Transverse colon (tissue), 4 donors: Measurements from ENCODE around the gene PLCH1. TPM values are rescaled to one million over a fixed set of nuclear protein-coding genes. Genes with fewer than 3 reads are reported as not detected.
A peak's percentile ranks its signal among the peaks of the same experiment; 100 is the strongest.

ENCODE experiments used
- DNase-seq: peaks from one replicate; pipeline ENCODE4 v3.0.0-alpha.2; 2019
- H3K27ac ChIP-seq, 4 donors: fragments of 200-600 bp; sonication (generic); 2 replicates each; pipeline ENCODE4 v1.5.1; 2016 to 2018; ENCODE audit warnings: inconsistent platforms in 4 of 4
- H3K27me3 ChIP-seq: fragments of 200-600 bp; sonication (generic); 2 replicates; pipeline ENCODE4 v1.5.1; 2017; ENCODE audit warnings: inconsistent platforms
- H3K36me3 ChIP-seq, 4 donors: fragments of 200-600 bp; sonication (generic); 2 replicates each; pipeline ENCODE4 v1.5.1; 2017 to 2019; ENCODE audit warnings: inconsistent platforms in 4 of 4
- H3K4me1 ChIP-seq, 4 donors: fragments of 200-600 bp; sonication (generic); 2 replicates each; pipeline ENCODE4 v1.5.1; 2017 to 2020; ENCODE audit warnings: inconsistent platforms in 4 of 4
- H3K4me3 ChIP-seq, 4 donors: fragments of 200-600 bp; sonication (generic); 1 replicate in 1 of 4; 2 replicates in 3 of 4; pipeline versions ENCODE4 v1.5.1 to v1.6.1; 2017 to 2019; ENCODE audit warnings: inconsistent platforms in 4 of 4
- H3K9me3 ChIP-seq, 2 donors: fragments of 200-600 bp; sonication (generic); 2 replicates each; pipeline ENCODE4 v1.5.1; 2017 to 2019; ENCODE audit warnings: inconsistent platforms in 2 of 2
- CTCF ChIP-seq, 5 experiments: fragments of 200-600 bp in 3 of 5; fragments of 450-650 bp in 2 of 5; sonication (generic) in 3 of 5; IDR thresholded peaks; 1 replicate in 2 of 5; 2 replicates in 3 of 5; pipeline ENCODE4 v1.5.1; 2016 to 2017; ENCODE audit warnings: antibody characterized with exemption in 5 of 5, inconsistent platforms in 3 of 5, mild to moderate bottlenecking in 2 of 5, moderate library complexity in 1 of 5
- EP300 ChIP-seq: sonication (generic); formaldehyde crosslinking; IDR thresholded peaks from one replicate; pipeline ENCODE4 v1.6.1; 2017; ENCODE audit warnings: antibody characterized with exemption, low read depth
- POLR2A ChIP-seq: fragments of 450-650 bp; IDR thresholded peaks from one replicate; pipeline ENCODE4 v1.6.1; 2016; ENCODE audit warnings: antibody characterized with exemption, mild to moderate bottlenecking, moderate library complexity
- POLR2AphosphoS5 ChIP-seq, 3 donors: sonication (generic); formaldehyde crosslinking; IDR thresholded peaks; one replicate each; pipeline ENCODE4 v1.6.1; 2016; ENCODE audit warnings: antibody characterized with exemption in 3 of 3
- WGBS, 2 donors: methylation state at CpG; one replicate each; pipeline ENCODE4 v1.1.5; 2018; ENCODE audit warnings: low coverage in 1 of 2; 5-methylcytosine and 5-hydroxymethylcytosine counted together
- in situ Hi-C, 4 donors: fragments of 200-750 bp; cut with MboI; loops; one replicate each; pipeline versions ENCODE4 v1.15.0 to v1.15.1; 2017; ENCODE audit warnings: low sequenced_read_pairs in 3 of 4, low pct_ligation_motif_present in 1 of 4, low pct_unique_long_range_greater_than_20kb in 1 of 4
- intact Hi-C: fragments of 100-400 bp; cut with DNase I; formaldehyde crosslinking; loops from one replicate; pipeline ENCODE4 v1.15.1; 2023; ENCODE audit warnings: low total_unique reads
- total RNA-seq, 4 donors: library from RNA; depleted of rRNA; stranded (reverse); fragments of >200 nt; gene quantifications; one replicate each; pipeline ENCODE4 v1.1.0, GENCODE V29; 2016

The PLCH1 gene
- total RNA-seq, 4 donors from 2014 or later: 8.2 to 33.4 (median 8.5) TPM

- no peak overlapping the region for H3K4me3 ChIP-seq
- intact Hi-C loops (no loop called here), in situ Hi-C loops (no loop called here)
- WGBS, 2 donors: 18% methylated on average over 2 of the region's 2 CpGs; no CpG with 5 or more reads in 1 of the 2 donors
- no peaks in the 10 kb centered on the region for H3K27me3 ChIP-seq
- DNase-seq: peak; percentile 8
- H3K36me3 ChIP-seq: no peaks in the 10 kb centered on the region
- H3K4me1 ChIP-seq: peaks cover 0 to 3% (median 0%) of the 10 kb centered on the region in 4 donors
- peaks cover 0 to 5% of the 10 kb centered on the region in 2 donors for H3K9me3 ChIP-seq
- peak overlapping the region in 1 of 4 donors; percentile 24 for H3K27ac ChIP-seq
- TF ChIP-seq POLR2A (no peak), EP300 (no peak), CTCF (IDR thresholded peaks at IDR 0.05) (no peak), POLR2AphosphoS5 (IDR thresholded peaks at IDR 0.05) (no peak)
Measured at GRCh38 chr3:155391551-155391958, 353.3 kb downstream of the PLCH1 start.

- Histone ChIP-seq H3K27me3 (no peaks in the 10 kb centered on the region), H3K36me3 (no peaks in the 10 kb centered on the region), H3K4me1 (peaks cover 0 to 3% (median 0%) of the 10 kb centered on the region in 4 donors), H3K4me3 (no peak overlapping the region), H3K9me3 (peaks cover 0 to 5% of the 10 kb centered on the region in 2 donors), H3K27ac (peak overlapping the region in 1 of 4 donors; percentile 24)
- in situ Hi-C loops (no loop called here), intact Hi-C loops (no loop called here)
- TF ChIP-seq POLR2A: no peak
- no peak for DNase-seq
- WGBS, 2 donors: 70 to 84% methylated on average over 2 of the region's 2 CpGs
Measured at GRCh38 chr3:155391104-155391503, 353.8 kb downstream of the PLCH1 start.

GRCh38 chr3:155390351-155390750 is 354.5 kb downstream of the PLCH1 start:
- Histone ChIP-seq H3K36me3 (no peaks in the 10 kb centered on the region), H3K4me3 (no peak overlapping the region), H3K27ac (no peak overlapping the region), H3K9me3 (peaks cover 0 to 5% of the 10 kb centered on the region in 2 donors), H3K4me1 (peaks cover 0 to 3% (median 0%) of the 10 kb centered on the region in 4 donors), H3K27me3 (no peaks in the 10 kb centered on the region)
- no peak for DNase-seq
- TF ChIP-seq EP300 (no peak), CTCF (IDR thresholded peaks at IDR 0.05) (no peak), POLR2A (no peak), POLR2AphosphoS5 (IDR thresholded peaks at IDR 0.05) (no peak)
- in situ Hi-C loops (no loop called here), intact Hi-C loops (no loop called here)

GRCh38 chr3:155388417-155388816 is 356.5 kb downstream of the PLCH1 start:
- intact Hi-C loops: no loop called here
- TF ChIP-seq POLR2A (no peak), EP300 (no peak), CTCF (IDR thresholded peaks at IDR 0.05) (no peak), POLR2AphosphoS5 (IDR thresholded peaks at IDR 0.05) (no peak)
- in situ Hi-C loops: loop anchor here in 3 of 4 donors (10.0 kb wide), 2 partner anchors 306 to 316 kb away; no protein-coding TSS in a partner anchor

GRCh38 chr3:155387571-155387970 is 357.3 kb downstream of the PLCH1 start:
- DNase-seq: no peak
- Histone ChIP-seq H3K4me3 (no peak overlapping the region), H3K27ac (no peak overlapping the region), H3K9me3 (no peaks in the 10 kb centered on the region), H3K4me1 (peaks cover 0 to 3% (median 0%) of the 10 kb centered on the region in 4 donors), H3K27me3 (no peaks in the 10 kb centered on the region), H3K36me3 (no peaks in the 10 kb centered on the region)
- in situ Hi-C loops: loop anchor here in 3 of 4 donors (10.0 kb wide), 2 partner anchors 307 to 317 kb away; no protein-coding TSS in a partner anchor
- WGBS, 2 donors: 59 to 100% methylated on average over 1 to 3 of the region's 3 CpGs
- TF ChIP-seq CTCF (IDR thresholded peaks at IDR 0.05) (no peak), POLR2A (no peak), POLR2AphosphoS5 (IDR thresholded peaks at IDR 0.05) (no peak), EP300 (no peak)
- intact Hi-C loops: no loop called here

More at GRCh38 chr3:155388417-155388816, 356.5 kb downstream of the PLCH1 start:
- DNase-seq: no peak
- H3K27me3 ChIP-seq: no peaks in the 10 kb centered on the region
- H3K36me3 ChIP-seq: no peaks in the 10 kb centered on the region
- H3K9me3 ChIP-seq: no peaks in the 10 kb centered on the region
- peaks cover 0 to 3% (median 0%) of the 10 kb centered on the region in 4 donors for H3K4me1 ChIP-seq
- no peak overlapping the region for H3K27ac ChIP-seq
- H3K4me3 ChIP-seq: no peak overlapping the region
- 68% methylated on average over 2 of the region's 2 CpGs; no CpG with 5 or more reads in 1 of the 2 donors for WGBS, 2 donors
